ENCODE measurements around the gene TMEM186. TPM values are rescaled to one million over a fixed set of nuclear protein-coding genes. Genes with fewer than 3 reads are reported as not detected.

TMEM186 gene
- total and polyA plus RNA-seq, 9 of the 15 experiments (the other 6 are each of a cell fraction or from before 2014, with no cell fraction given), result 10.1 to 33.4 (median 16.4) TPM

- TF ChIP-seq RREB1 (CRISPR knock-in tag; IDR thresholded peaks at IDR 0.05) (no peak), RERE (CRISPR knock-in tag; IDR thresholded peaks at IDR 0.05; ENCODE audit: borderline replicate concordance) (no peak; the same call in 1 of the 2 replicates), ZNF146 (CRISPR knock-in tag; IDR thresholded peaks at IDR 0.05; ENCODE audit: unreplicated experiment) (no peak), THAP7 (CRISPR knock-in tag; IDR thresholded peaks at IDR 0.05) (no peak), TBP (optimal IDR thresholded peaks at IDR 0.05; ENCODE audit: low read depth, low read length) (peak; percentile 31), ATF2 (CRISPR knock-in tag; IDR thresholded peaks at IDR 0.05) (peak; percentile 76; the same call in 1 of the 2 replicates), NKRF (IDR thresholded peaks at IDR 0.05; ENCODE audit: borderline replicate concordance) (peak; percentile 99), ZNF124 (CRISPR knock-in tag; IDR thresholded peaks at IDR 0.05) (no peak), RAD51 (IDR thresholded peaks at IDR 0.05; ENCODE audit: borderline replicate concordance, low read depth) (peak; percentile 61; the same call in 1 of the 2 replicates), HLTF (IDR thresholded peaks at IDR 0.05) (no peak), PYGO2 (tag; IDR thresholded peaks at IDR 0.05) (no peak)
Observed at GRCh38 chr16:8797364-8798173, at the start of gene TMEM186, which contains the start of gene PMM2 (continued).

Data from K562 (cell line).